CD8-positive, alpha-beta memory T cell (primary cell): ENCODE measurements around the gene LYRM4. TPM values are rescaled to one million over a fixed set of nuclear protein-coding genes. Genes with fewer than 3 reads are reported as not detected.

ENCODE experiments used
- CTCF ChIA-PET: fragments of 350-600 bp; sonication (Branson Sonifier 250); formaldehyde crosslinking; loops from one replicate; lab custom pipeline; 2021; ENCODE audit warnings: antibody characterized with exemption; lab: Charles Lee
- POLR2A ChIA-PET: fragments of 350-600 bp; sonication (Branson Sonifier 250); formaldehyde crosslinking; loops from one replicate; lab custom pipeline; 2021; ENCODE audit warnings: antibody characterized with exemption; lab: Charles Lee
- DNase-seq, 5 donors: peaks; one replicate each; pipeline versions ENCODE4 v3.0.0 to v3.0.0-alpha.2; 2020 to 2022; ENCODE audit warnings: mixed read lengths in 1 of 5
- H3K27ac ChIP-seq: one replicate; pipeline ENCODE4 v1.7.0; 2013; ENCODE audit warnings: low read depth, mild to moderate bottlenecking, low read length, moderate library complexity
- H3K27me3 ChIP-seq: 2 replicates; pipeline ENCODE4 v1.7.0; 2013; ENCODE audit warnings: low read length, mild to moderate bottlenecking; ENCODE audit not compliant: insufficient read depth, poor library complexity, severe bottlenecking
- H3K36me3 ChIP-seq: 2 replicates; pipeline ENCODE4 v1.7.0; 2013; ENCODE audit warnings: mild to moderate bottlenecking, low read length, moderate library complexity; ENCODE audit not compliant: insufficient read depth
- H3K4me1 ChIP-seq: 2 replicates; pipeline ENCODE4 v1.7.0; 2013; ENCODE audit warnings: mild to moderate bottlenecking, low read length, moderate library complexity; ENCODE audit not compliant: insufficient read depth
- H3K4me3 ChIP-seq: 2 replicates; pipeline ENCODE4 v1.7.0; 2013; ENCODE audit warnings: mild to moderate bottlenecking, low read length
- H3K9me3 ChIP-seq: 2 replicates; pipeline ENCODE4 v1.7.0; 2013; ENCODE audit warnings: mild to moderate bottlenecking, low read length
- H3K27ac Mint-ChIP-seq, 8 donors: one replicate each; pipeline ENCODE4 v1.8.0; 2020 to 2021; ENCODE audit warnings: mixed read lengths in 8 of 8, mild to moderate bottlenecking in 6 of 8, inconsistent platforms in 3 of 8, moderate library complexity in 3 of 8
- H3K27me3 Mint-ChIP-seq, 2 donors: one replicate each; pipeline ENCODE4 v1.8.0; 2020 to 2021; ENCODE audit warnings: mixed read lengths in 2 of 2, mild to moderate bottlenecking in 1 of 2, moderate library complexity in 1 of 2
- H3K36me3 Mint-ChIP-seq, 3 donors: one replicate each; pipeline ENCODE4 v1.8.0; 2020 to 2021; ENCODE audit warnings: mixed read lengths in 3 of 3, inconsistent platforms in 1 of 3, mild to moderate bottlenecking in 1 of 3
- H3K4me1 Mint-ChIP-seq, 3 donors: one replicate each; pipeline ENCODE4 v1.8.0; 2020 to 2021; ENCODE audit warnings: mixed read lengths in 3 of 3, inconsistent platforms in 1 of 3, mild to moderate bottlenecking in 1 of 3
- H3K4me3 Mint-ChIP-seq, 7 donors: one replicate each; pipeline ENCODE4 v1.8.0; 2020 to 2021; ENCODE audit warnings: mixed read lengths in 7 of 7, mild to moderate bottlenecking in 6 of 7, moderate library complexity in 4 of 7, inconsistent platforms in 2 of 7
- H3K9me3 Mint-ChIP-seq, 5 donors: one replicate each; pipeline ENCODE4 v1.8.0; 2020 to 2022; ENCODE audit warnings: mixed read lengths in 5 of 5, mild to moderate bottlenecking in 3 of 5, moderate library complexity in 2 of 5, inconsistent platforms in 1 of 5
- polyA plus RNA-seq: library from polyadenylated mRNA; unstranded; fragments of 300-500 nt; fragmentation: Illumina TruSeq; gene quantifications from one replicate; pipeline ENCODE4 v1.2.3, GENCODE V29; 2021
- total RNA-seq, 2 experiments: library from RNA; stranded (reverse); gene quantifications; one replicate each; pipeline ENCODE4 v1.2.3, GENCODE V29; 2021

LYRM4 gene
- total and polyA plus RNA-seq, 3 experiments from 2014 or later, result 26.5 to 58.2 (median 55.1) TPM

GRCh38 chr6:5250911-5251310 is 9.8 kb downstream of the LYRM4 start:
- Mint-ChIP-seq H3K27ac (no peak overlapping the region), H3K4me3 (no peak overlapping the region), H3K27me3 (no peaks in the 10 kb centered on the region), H3K4me1 (peaks cover 0 to 8% (median 0%) of the 10 kb centered on the region in 3 donors), H3K9me3 (no peaks in the 10 kb centered on the region), H3K36me3 (peaks cover 11 to 16% (median 16%) of the 10 kb centered on the region in 3 donors)
- no peaks in the 10 kb centered on the region for H3K9me3 ChIP-seq
- ChIA-PET CTCF (no interaction called here), POLR2A (no interaction called here)
- no peak overlapping the region for H3K27ac ChIP-seq
- no peak for DNase-seq
- no peaks in the 10 kb centered on the region for H3K4me1 ChIP-seq
- no peaks in the 10 kb centered on the region for H3K36me3 ChIP-seq
- H3K27me3 ChIP-seq, result no peaks in the 10 kb centered on the region
- H3K4me3 ChIP-seq, result no peak overlapping the region

GRCh38 chr6:5250451-5250850 is 10.3 kb downstream of the LYRM4 start:
- Histone ChIP-seq H3K9me3 (no peaks in the 10 kb centered on the region), H3K27ac (no peak overlapping the region), H3K36me3 (no peaks in the 10 kb centered on the region), H3K27me3 (no peaks in the 10 kb centered on the region), H3K4me1 (no peaks in the 10 kb centered on the region), H3K4me3 (no peak overlapping the region)
- Mint-ChIP-seq H3K27ac (no peak overlapping the region), H3K36me3 (peaks cover 11 to 16% (median 16%) of the 10 kb centered on the region in 3 donors), H3K27me3 (no peaks in the 10 kb centered on the region), H3K4me1 (peaks cover 0 to 8% (median 0%) of the 10 kb centered on the region in 3 donors), H3K9me3 (no peaks in the 10 kb centered on the region), H3K4me3 (no peak overlapping the region)
- CTCF ChIA-PET, result no interaction called here
- POLR2A ChIA-PET, result no interaction called here
- no peak for DNase-seq

GRCh38 chr6:5249451-5250122 is 11.2 kb downstream of the LYRM4 start:
- Histone ChIP-seq H3K9me3 (no peaks in the 10 kb centered on the region), H3K27me3 (no peaks in the 10 kb centered on the region), H3K4me3 (no peak overlapping the region), H3K4me1 (no peaks in the 10 kb centered on the region), H3K36me3 (no peaks in the 10 kb centered on the region), H3K27ac (no peak overlapping the region)
- ChIA-PET CTCF (no interaction called here), POLR2A (no interaction called here)
- Mint-ChIP-seq H3K4me1 (peaks cover 0 to 8% (median 0%) of the 10 kb centered on the region in 3 donors), H3K9me3 (no peaks in the 10 kb centered on the region), H3K36me3 (peaks cover 5 to 19% (median 15%) of the 10 kb centered on the region in 3 donors), H3K27me3 (no peaks in the 10 kb centered on the region), H3K27ac (no peak overlapping the region), H3K4me3 (no peak overlapping the region)
- DNase-seq, result no peak

GRCh38 chr6:5248302-5249098 is 12.2 kb downstream of the LYRM4 start:
- Mint-ChIP-seq H3K36me3 (peaks cover 4 to 16% (median 14%) of the 10 kb centered on the region in 3 donors), H3K4me3 (no peak overlapping the region), H3K27me3 (no peaks in the 10 kb centered on the region), H3K27ac (no peak overlapping the region), H3K4me1 (peaks cover 0 to 8% (median 0%) of the 10 kb centered on the region in 3 donors), H3K9me3 (no peaks in the 10 kb centered on the region)
- DNase-seq, result no peak
- no peaks in the 10 kb centered on the region for H3K9me3 ChIP-seq
- CTCF ChIA-PET, result interaction anchor here (1.5 kb wide), 1 partner anchor 105 kb away, joined by 4 read pairs; no protein-coding TSS in a partner anchor
- H3K4me1 ChIP-seq, result no peaks in the 10 kb centered on the region
- H3K4me3 ChIP-seq, result no peak overlapping the region
- H3K36me3 ChIP-seq, result no peaks in the 10 kb centered on the region
- POLR2A ChIA-PET, result no interaction called here
- H3K27ac ChIP-seq, result no peak overlapping the region
- H3K27me3 ChIP-seq, result no peaks in the 10 kb centered on the region

- H3K27ac Mint-ChIP-seq, result no peak overlapping the region
Measured at GRCh38 chr6:5247201-5247600, 13.5 kb downstream of the LYRM4 start.

GRCh38 chr6:5246141-5247097 is 14.3 kb downstream of the LYRM4 start:
- Histone ChIP-seq H3K27ac (no peak overlapping the region), H3K27me3 (no peaks in the 10 kb centered on the region), H3K4me1 (no peaks in the 10 kb centered on the region), H3K9me3 (no peaks in the 10 kb centered on the region), H3K4me3 (no peak overlapping the region), H3K36me3 (no peaks in the 10 kb centered on the region)
- Mint-ChIP-seq H3K4me3 (no peak overlapping the region), H3K27me3 (no peaks in the 10 kb centered on the region), H3K27ac (no peak overlapping the region), H3K9me3 (no peaks in the 10 kb centered on the region), H3K4me1 (peaks cover 0 to 8% (median 0%) of the 10 kb centered on the region in 3 donors), H3K36me3 (peaks cover 4 to 18% (median 5%) of the 10 kb centered on the region in 3 donors)
- CTCF ChIA-PET, result no interaction called here
- DNase-seq, result no peak
- POLR2A ChIA-PET, result no interaction called here

More at GRCh38 chr6:5247201-5247600, 13.5 kb downstream of the LYRM4 start:
- CTCF ChIA-PET, result no interaction called here
- no peak overlapping the region for H3K4me3 Mint-ChIP-seq
- peaks cover 0 to 8% (median 0%) of the 10 kb centered on the region in 3 donors for H3K4me1 Mint-ChIP-seq
- no peak overlapping the region for H3K4me3 ChIP-seq
- H3K27me3 ChIP-seq, result no peaks in the 10 kb centered on the region
- no peaks in the 10 kb centered on the region for H3K27me3 Mint-ChIP-seq
- H3K36me3 Mint-ChIP-seq, result peaks cover 4 to 13% (median 8%) of the 10 kb centered on the region in 3 donors
- no peaks in the 10 kb centered on the region for H3K9me3 Mint-ChIP-seq
- no peak for DNase-seq
- POLR2A ChIA-PET, result no interaction called here
- H3K27ac ChIP-seq, result no peak overlapping the region
- H3K36me3 ChIP-seq, result no peaks in the 10 kb centered on the region
- H3K4me1 ChIP-seq, result no peaks in the 10 kb centered on the region
- no peaks in the 10 kb centered on the region for H3K9me3 ChIP-seq

GRCh38 chr6:5243069-5243468 is 17.7 kb downstream of the LYRM4 start:
- ChIA-PET POLR2A (no interaction called here), CTCF (no interaction called here)
- no peaks in the 10 kb centered on the region for H3K9me3 Mint-ChIP-seq
- H3K36me3 Mint-ChIP-seq, result peaks cover 0 to 33% (median 0%) of the 10 kb centered on the region in 3 donors
- Histone ChIP-seq H3K27ac (no peak overlapping the region), H3K9me3 (no peaks in the 10 kb centered on the region), H3K4me1 (no peaks in the 10 kb centered on the region), H3K36me3 (no peaks in the 10 kb centered on the region), H3K27me3 (no peaks in the 10 kb centered on the region), H3K4me3 (no peak overlapping the region)
- no peaks in the 10 kb centered on the region for H3K27me3 Mint-ChIP-seq
- peaks cover 0 to 4% (median 1%) of the 10 kb centered on the region in 3 donors for H3K4me1 Mint-ChIP-seq
- no peak for DNase-seq
- H3K4me3 Mint-ChIP-seq, result no peak overlapping the region
- H3K27ac Mint-ChIP-seq, result no peak overlapping the region
